GM20000 (cell line): ENCODE data around the gene SMYD5.
"Not testable (repeated sequence)": the region's sequence is repeated elsewhere in the genome, so short reads cannot be mapped to it uniquely, and the experiment has no call there.

ENCODE experiments used
- DNase-seq: peaks from one replicate; pipeline ENCODE4 v3.0.0; 2012; ENCODE audit warnings: low spot score
- TF ChIP-seq, protein P1 (sequence below): IDR thresholded peaks from 2 replicates; pipeline ENCODE4 v1.5.1; 2012; ENCODE audit warnings: mild to moderate bottlenecking, control low read depth; ENCODE audit errors: extremely low read depth, missing control alignments

The SMYD5 gene

DNA sequence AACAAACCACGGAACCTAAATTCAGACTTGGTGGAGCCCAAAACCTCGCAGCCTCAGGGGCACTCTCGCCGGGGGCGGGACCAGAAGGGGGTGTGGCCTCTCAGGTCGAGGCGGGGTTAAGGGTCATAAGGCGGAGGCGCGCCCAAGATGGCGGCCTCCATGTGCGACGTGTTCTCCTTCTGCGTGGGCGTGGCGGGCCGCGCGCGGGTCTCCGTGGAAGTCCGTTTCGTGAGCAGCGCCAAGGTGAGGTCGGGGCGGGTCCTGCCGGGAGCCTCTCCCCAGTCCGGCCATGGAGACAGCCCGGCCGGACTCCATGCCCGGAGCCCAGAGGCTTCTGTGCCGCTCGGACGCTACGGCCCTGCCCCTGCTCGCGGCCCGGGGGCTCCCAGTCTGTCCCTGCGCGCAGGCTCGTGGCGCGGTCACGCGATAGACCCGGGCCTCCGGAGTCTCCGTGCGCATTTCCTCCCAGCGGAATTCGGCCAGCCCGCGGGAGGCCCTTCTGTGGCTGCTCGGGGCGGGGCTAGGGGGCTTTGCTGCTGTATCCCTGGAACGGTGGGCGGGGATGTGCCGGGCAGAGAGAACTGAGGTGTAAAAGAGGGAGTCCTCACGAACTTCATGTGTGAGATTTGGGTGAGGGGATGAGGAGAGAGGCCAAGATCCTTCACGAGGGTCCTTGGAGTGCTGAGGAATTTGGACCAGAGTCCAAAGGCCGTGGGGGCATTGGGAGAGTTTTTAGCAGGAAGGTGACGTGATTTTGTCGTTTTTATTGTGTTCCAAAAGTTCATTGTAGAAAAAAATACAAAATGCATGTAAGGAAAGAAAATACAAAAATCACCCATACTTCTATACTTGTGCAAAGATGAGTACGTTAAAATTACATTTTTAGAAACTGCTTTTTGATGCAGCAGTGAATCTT is at the start of gene SMYD5:
SMYD5 (plus strand) TSS at position 126 of the 916 bp plus-strand sequence; CDS start at position 148, 22 bp downstream.
- TF ChIP-seq, protein P1, sequence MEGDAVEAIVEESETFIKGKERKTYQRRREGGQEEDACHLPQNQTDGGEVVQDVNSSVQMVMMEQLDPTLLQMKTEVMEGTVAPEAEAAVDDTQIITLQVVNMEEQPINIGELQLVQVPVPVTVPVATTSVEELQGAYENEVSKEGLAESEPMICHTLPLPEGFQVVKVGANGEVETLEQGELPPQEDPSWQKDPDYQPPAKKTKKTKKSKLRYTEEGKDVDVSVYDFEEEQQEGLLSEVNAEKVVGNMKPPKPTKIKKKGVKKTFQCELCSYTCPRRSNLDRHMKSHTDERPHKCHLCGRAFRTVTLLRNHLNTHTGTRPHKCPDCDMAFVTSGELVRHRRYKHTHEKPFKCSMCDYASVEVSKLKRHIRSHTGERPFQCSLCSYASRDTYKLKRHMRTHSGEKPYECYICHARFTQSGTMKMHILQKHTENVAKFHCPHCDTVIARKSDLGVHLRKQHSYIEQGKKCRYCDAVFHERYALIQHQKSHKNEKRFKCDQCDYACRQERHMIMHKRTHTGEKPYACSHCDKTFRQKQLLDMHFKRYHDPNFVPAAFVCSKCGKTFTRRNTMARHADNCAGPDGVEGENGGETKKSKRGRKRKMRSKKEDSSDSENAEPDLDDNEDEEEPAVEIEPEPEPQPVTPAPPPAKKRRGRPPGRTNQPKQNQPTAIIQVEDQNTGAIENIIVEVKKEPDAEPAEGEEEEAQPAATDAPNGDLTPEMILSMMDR, result no peak
- peak; percentile 94 for DNase-seq

DNA sequence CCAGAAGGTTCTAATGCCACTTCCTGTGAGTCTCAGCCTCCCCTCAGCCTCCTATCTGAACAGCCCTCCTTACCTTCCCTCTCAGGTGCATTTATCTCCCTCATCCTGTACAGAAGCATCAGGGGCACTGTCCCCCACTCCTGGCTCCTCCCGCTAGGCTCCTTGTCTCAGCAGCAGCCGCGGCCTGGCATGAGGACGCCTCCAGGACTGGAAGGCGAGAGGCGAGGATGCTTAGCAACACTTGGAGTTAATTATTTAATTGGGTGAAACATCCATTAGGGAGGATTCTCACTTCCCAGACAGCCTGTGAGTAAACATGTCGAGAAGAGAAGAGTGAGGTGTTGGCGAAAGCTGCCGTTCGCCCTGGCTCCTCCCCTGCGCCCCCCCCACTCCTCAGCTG is 48.1 kb upstream of the SMYD5 start:
- DNase-seq, result not testable (repeated sequence)

DNA sequence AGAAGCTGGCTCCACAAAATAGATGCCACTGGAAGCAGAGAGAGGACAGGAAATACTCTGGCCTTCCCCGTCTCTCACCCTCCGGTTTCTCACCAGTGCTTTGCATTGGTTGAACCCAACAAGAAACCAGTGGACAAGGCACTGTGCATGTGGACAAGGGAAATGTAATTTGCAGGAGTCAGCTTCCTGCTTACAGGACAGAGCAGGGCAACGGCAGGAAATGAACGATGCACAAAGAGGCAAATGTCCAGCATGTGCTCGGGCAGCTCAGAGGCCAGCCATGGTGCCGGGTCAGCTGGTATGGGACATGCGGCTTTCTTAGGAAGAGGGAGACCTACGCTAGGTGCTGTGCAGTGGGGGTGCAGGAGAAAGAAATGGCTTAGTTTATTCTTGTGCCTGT is 47.2 kb upstream of the SMYD5 start:
- not testable (repeated sequence) for DNase-seq

DNA sequence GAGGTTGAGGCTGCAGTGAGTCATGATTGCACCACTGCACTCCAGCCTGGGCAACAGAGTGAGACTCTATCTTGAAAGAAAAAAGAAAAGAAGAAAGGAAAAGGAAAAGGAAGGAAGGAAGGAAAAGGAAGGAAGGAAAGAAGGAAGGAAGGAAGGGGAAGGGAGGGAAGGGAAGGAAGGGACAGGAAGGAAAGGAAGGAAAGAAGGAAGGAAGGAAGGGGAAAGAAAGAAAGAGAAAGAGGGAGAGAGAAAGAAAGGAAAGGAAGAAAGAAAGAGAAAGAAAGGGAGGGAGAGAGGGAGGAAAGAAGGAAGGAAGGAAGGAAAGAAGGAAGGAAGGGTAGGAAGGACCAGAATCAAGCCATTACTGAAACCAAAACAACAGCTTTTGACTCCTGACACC is 45.7 kb upstream of the SMYD5 start:
- not testable (repeated sequence) for DNase-seq

DNA sequence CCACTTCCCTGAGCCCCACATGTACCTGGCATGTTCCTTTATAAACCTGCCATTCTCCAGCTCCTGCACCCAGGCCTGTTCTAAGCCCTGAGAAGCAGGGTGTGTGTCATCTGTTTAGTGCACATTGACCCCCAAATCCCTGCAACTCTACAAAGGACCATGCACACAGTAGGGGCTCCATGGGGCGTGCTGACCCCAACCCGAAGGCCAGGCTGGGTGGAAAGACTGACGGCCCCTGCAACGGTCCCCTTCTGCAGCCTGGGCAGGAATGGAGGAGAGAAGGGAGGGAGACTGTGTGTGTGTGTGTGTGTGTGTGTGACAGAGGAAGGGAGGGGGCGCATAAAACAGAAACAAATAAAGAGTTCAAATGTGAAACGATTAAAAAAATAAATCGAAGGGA is 43.7 kb upstream of the SMYD5 start:
- not testable (repeated sequence) for DNase-seq

DNA sequence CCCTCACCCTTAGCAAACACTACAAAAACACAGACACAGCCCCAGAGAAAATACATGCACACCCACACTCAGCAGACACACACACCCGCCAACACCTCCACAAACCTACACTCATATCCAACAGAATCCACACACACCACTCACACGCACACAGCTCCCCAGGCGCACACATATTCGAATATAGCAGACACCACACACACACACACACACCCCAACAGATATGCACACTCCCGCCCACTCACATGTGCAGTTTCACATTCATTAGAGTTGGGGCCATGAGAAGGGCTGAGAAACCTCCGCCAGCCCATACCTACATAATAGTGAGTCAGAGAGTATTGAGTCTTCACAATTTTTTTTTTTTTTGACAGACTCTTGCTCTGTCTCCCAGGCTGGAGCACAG is 41.1 kb upstream of the SMYD5 start:
- peak; percentile 72 for DNase-seq
- TF ChIP-seq, protein P1, result no peak

DNA sequence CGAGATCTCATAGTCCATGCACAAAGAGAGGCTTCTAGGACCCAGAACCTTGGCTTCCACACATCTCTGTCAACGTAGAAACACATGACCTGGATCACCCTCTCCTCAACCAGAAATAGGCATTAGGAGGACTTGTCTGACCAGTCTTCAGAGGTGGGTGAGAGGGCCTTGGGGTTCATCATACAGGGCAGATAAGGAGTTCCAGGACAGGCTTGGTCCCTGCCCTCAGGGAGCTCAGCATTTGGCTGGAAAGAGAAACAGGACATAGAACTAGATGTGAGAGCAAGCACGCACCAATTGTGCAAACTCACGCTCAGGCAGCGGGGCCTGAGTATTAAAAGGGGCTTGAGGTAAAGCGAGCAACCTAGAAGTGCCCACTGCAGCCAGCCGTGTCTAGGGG is 40.3 kb upstream of the SMYD5 start:
- TF ChIP-seq, protein P1, result no peak
- DNase-seq, result no peak

DNA sequence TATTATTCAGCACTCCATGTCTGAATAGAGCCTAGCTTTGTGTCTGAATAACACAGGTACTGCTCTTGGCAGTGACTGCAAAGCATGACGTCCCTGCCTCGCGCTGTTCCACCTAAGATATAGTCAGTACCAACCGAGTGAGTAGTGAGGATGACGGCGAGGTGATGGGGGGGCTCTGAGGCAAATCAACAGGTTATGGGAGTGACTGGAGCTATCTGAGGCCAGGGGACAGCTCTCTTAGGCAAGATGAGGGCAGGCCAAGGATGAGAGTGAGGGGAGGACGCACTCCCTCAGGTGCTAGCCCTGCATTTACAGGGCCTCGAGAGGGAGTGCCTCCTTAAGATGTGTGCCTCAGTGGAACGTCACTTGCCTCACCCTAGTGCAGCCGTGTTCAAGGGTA is 39.8 kb upstream of the SMYD5 start:
- DNase-seq, result no peak
- TF ChIP-seq, protein P1, result no peak

DNA sequence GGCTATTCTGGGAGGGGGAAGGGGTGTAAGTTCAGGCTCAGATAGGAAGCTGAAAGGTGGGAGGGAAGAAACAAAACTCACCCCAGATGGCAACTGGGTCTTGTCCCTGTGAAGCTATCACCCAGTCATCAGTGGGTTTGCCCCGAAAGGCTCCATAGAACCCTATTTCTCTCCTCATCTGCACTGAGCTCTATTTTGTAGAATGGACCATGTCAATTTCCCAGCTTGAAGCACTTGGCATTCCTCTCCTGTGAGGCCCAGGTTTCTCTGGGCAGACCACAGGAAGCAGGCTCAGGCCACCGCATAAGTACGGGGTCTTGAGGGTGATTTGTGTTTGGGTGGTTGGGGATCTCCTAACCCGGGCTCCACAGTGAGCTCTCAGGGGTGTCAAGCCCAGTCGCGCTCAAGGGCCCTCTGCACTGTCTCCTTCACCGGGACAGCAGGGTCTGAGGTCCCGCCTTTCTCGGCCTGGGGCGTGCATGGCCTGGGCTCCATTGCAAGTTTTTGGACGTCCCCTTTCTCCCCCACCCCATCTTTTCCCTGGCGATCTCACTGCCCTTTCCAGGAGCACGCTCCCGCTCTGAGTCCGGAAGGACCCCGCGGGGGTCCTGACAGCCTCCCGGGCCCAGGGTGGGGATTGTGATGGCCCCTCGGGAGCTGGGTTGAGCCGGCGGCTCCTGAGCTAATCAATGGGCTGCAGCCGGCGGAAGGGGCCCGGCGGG is 38.9 kb upstream of the SMYD5 start:
- DNase-seq, result no peak
- TF ChIP-seq, protein P1, result no peak
